A549 (cell line): ENCODE results near the gene COA8.

Experiments used
- CHD2 ChIP-seq: fragments of 150-350 bp; IDR thresholded peaks from 2 replicates; pipeline ENCODE4 v1.6.1; 2014; ENCODE audit warnings: low read length; ENCODE audit not compliant: partially characterized antibody
- HOXA7 ChIP-seq: fragments of 250-450 bp; sonication (Bioruptor Pico); IDR thresholded peaks from 2 replicates; pipeline ENCODE4 v1.5.0; 2020; ENCODE audit warnings: mild to moderate bottlenecking, moderate library complexity
- MAZ ChIP-seq: fragments of 150-350 bp; IDR thresholded peaks from 2 replicates; pipeline ENCODE4 v1.6.1; 2014; ENCODE audit warnings: antibody characterized with exemption, low read depth, low read length, borderline replicate concordance
- NR3C1 ChIP-seq: fragments of >200 bp; sonication (Bioruptor Twin); formaldehyde crosslinking; IDR thresholded peaks from 3 replicates; pipeline ENCODE4 v1.6.1; 2017
- PBX3 ChIP-seq: IDR thresholded peaks from 2 replicates; pipeline ENCODE4 v1.6.1; 2012
- POLR2A ChIP-seq: IDR thresholded peaks from 2 replicates; pipeline ENCODE4 v1.6.1; 2012; ENCODE audit warnings: mild to moderate bottlenecking, low read length
- POLR2AphosphoS2 ChIP-seq: conservative IDR thresholded peaks from 2 replicates; pipeline ENCODE4 v1.6.1; 2012; ENCODE audit warnings: low read length, improper control_type of control experiment, inconsistent platforms
- TF ChIP-seq, protein P1 (sequence below): fragments of >200 bp; sonication (Bioruptor Twin); formaldehyde crosslinking; IDR thresholded peaks from 3 replicates; pipeline ENCODE4 v1.5.1; 2016
- TF ChIP-seq, protein P2 (sequence below): fragments of 200-600 bp; sonication (generic); IDR thresholded peaks from 2 replicates; pipeline ENCODE4 v1.6.1; 2016; ENCODE audit warnings: antibody characterized with exemption, mild to moderate bottlenecking, moderate library complexity

DNA sequence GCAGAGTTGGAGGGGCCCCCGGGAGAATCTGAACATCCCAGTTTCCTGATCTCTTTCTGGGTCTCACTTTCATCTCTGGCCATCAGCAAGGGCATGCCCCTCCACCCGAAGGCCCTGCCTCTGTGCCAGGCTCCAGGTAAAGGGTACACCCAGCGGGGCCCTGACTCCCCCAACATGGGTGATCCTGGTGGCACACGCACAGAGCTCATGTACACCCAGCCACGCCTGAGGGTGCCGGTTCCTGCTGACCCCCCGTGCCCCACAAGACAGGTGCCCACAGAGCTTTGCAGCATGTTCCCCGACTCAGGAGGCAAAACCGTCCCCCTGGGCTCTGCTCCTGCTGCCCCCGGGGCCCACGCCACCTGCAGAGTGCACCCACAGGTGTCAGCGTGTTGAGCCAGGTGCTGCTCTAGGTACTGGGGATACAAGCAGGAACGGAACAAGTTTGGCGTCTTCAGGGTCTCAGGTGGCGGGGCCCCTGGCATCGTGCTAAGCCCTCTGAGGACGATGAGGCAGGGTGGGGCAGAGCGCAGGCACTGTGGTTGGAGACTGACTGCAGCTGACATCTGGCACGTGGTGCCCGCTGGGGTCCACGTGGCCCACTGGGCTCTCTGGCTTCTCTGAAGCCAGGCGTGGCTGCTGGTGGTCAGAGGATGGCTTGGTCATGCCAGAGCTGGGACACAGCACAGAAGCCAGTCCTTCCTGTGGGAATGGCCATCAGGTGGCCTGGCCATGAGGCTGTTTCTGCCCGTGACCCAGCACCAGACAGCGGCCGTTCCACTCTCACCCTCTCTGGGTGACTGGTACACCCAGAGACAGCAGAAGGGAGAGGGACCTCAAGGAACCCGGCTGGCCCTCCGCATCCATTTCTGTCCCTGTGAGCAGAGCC lies 14.1 kb upstream of the COA8 start:
- TF ChIP-seq, protein P1, sequence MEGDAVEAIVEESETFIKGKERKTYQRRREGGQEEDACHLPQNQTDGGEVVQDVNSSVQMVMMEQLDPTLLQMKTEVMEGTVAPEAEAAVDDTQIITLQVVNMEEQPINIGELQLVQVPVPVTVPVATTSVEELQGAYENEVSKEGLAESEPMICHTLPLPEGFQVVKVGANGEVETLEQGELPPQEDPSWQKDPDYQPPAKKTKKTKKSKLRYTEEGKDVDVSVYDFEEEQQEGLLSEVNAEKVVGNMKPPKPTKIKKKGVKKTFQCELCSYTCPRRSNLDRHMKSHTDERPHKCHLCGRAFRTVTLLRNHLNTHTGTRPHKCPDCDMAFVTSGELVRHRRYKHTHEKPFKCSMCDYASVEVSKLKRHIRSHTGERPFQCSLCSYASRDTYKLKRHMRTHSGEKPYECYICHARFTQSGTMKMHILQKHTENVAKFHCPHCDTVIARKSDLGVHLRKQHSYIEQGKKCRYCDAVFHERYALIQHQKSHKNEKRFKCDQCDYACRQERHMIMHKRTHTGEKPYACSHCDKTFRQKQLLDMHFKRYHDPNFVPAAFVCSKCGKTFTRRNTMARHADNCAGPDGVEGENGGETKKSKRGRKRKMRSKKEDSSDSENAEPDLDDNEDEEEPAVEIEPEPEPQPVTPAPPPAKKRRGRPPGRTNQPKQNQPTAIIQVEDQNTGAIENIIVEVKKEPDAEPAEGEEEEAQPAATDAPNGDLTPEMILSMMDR: no peak
- no peak for TF ChIP-seq POLR2A
- TF ChIP-seq CHD2: no peak
- no peak for TF ChIP-seq MAZ
- TF ChIP-seq, protein P2, sequence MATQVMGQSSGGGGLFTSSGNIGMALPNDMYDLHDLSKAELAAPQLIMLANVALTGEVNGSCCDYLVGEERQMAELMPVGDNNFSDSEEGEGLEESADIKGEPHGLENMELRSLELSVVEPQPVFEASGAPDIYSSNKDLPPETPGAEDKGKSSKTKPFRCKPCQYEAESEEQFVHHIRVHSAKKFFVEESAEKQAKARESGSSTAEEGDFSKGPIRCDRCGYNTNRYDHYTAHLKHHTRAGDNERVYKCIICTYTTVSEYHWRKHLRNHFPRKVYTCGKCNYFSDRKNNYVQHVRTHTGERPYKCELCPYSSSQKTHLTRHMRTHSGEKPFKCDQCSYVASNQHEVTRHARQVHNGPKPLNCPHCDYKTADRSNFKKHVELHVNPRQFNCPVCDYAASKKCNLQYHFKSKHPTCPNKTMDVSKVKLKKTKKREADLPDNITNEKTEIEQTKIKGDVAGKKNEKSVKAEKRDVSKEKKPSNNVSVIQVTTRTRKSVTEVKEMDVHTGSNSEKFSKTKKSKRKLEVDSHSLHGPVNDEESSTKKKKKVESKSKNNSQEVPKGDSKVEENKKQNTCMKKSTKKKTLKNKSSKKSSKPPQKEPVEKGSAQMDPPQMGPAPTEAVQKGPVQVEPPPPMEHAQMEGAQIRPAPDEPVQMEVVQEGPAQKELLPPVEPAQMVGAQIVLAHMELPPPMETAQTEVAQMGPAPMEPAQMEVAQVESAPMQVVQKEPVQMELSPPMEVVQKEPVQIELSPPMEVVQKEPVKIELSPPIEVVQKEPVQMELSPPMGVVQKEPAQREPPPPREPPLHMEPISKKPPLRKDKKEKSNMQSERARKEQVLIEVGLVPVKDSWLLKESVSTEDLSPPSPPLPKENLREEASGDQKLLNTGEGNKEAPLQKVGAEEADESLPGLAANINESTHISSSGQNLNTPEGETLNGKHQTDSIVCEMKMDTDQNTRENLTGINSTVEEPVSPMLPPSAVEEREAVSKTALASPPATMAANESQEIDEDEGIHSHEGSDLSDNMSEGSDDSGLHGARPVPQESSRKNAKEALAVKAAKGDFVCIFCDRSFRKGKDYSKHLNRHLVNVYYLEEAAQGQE: no peak
- TF ChIP-seq NR3C1: no peak
- no peak for TF ChIP-seq POLR2AphosphoS2
- no peak for TF ChIP-seq PBX3
- no peak for TF ChIP-seq HOXA7
